AG09309 (cell line): ENCODE measurements around the gene CFAP298.
"Not testable (repeated sequence)": the region's sequence is repeated elsewhere in the genome, so short reads cannot be mapped to it uniquely, and the experiment has no call there.

ENCODE experiments used
- DNase-seq: peaks from one replicate; pipeline ENCODE4 v3.0.0-alpha.2; 2010; ENCODE audit warnings: low read depth
- H3K4me3 ChIP-seq: 2 replicates; pipeline ENCODE4 v1.5.1; 2011; ENCODE audit warnings: mild to moderate bottlenecking, low read depth, low read length, moderate library complexity; ENCODE audit not compliant: control insufficient read depth
- CTCF ChIP-seq: IDR thresholded peaks from 2 replicates; pipeline ENCODE4 v1.5.1; 2011; ENCODE audit warnings: mild to moderate bottlenecking, low read depth, low read length, inconsistent platforms; ENCODE audit not compliant: insufficient read depth, control insufficient read depth; ENCODE audit errors: missing control alignments

Gene CFAP298

GRCh38 chr21:32612075-32612998, at the start of gene CFAP298:
CFAP298 (minus strand) TSS chr21:32612377; CDS start chr21:32612243, 134 bp downstream.
- H3K4me3 ChIP-seq = peak within 1 kb of the TSS; percentile 87
- peak; percentile 78 for DNase-seq
- no peak for TF ChIP-seq CTCF

GRCh38 chr21:32661026-32661782, 49.0 kb upstream of the CFAP298 start:
- DNase-seq, H3K4me3 ChIP-seq: not testable (repeated sequence)

- H3K4me3 ChIP-seq = no peak overlapping the region
- TF ChIP-seq CTCF = no peak
- no peak for DNase-seq
These were observed 46.3 kb upstream of the CFAP298 start for GRCh38 chr21:32658524-32658923.

GRCh38 chr21:32653326-32653901, 41.2 kb upstream of the CFAP298 start:
- no peak for DNase-seq
- peak; percentile 51 for TF ChIP-seq CTCF
- no peak overlapping the region for H3K4me3 ChIP-seq

GRCh38 chr21:32648165-32648564, 36.0 kb upstream of the CFAP298 start:
- DNase-seq = no peak
- H3K4me3 ChIP-seq = no peak overlapping the region
- no peak for TF ChIP-seq CTCF

- H3K4me3 ChIP-seq = no peak overlapping the region
- no peak for TF ChIP-seq CTCF
- DNase-seq = no peak
These were observed 33.3 kb upstream of the CFAP298 start for GRCh38 chr21:32645261-32646182.
